DMS 273 (cell line): ENCODE measurements around the gene NSUN2.
"Not testable (repeated sequence)": the region's sequence is repeated elsewhere in the genome, so short reads cannot be mapped to it uniquely, and the experiment has no call there.

ENCODE experiments used
- DNase-seq: peaks from one replicate; lab custom pipeline; 2025; ENCODE audit not compliant: unreplicated experiment; lab: John Stamatoyannopoulos, UW

Gene NSUN2

DNA sequence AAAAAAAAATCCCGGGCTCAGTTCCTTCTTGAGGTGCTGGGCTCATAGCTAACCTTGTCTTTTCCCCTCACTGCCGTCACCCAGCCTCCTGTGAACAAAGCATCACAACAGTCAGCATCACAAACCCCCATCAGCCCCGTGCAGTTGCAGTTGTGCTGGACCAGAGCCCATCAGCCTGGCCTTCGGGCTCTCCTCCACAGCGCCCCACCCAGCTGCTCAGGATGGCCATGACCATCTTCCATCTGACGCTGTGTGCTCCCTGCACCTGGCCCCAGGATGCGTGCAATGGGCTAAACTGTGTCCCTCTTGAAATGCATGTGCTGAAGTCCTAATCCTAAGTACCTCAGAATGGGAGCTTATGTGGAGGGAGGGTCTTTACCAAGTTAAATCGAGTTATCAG lies 48.1 kb downstream of the NSUN2 start:
- no peak for DNase-seq

GRCh38 chr5:6584101-6584645 lies 48.7 kb downstream of the NSUN2 start:
- no peak for DNase-seq

- DNase-seq = peak; percentile 78
Observed at GRCh38 chr5:6583049-6583880, 49.6 kb downstream of the NSUN2 start.

DNA sequence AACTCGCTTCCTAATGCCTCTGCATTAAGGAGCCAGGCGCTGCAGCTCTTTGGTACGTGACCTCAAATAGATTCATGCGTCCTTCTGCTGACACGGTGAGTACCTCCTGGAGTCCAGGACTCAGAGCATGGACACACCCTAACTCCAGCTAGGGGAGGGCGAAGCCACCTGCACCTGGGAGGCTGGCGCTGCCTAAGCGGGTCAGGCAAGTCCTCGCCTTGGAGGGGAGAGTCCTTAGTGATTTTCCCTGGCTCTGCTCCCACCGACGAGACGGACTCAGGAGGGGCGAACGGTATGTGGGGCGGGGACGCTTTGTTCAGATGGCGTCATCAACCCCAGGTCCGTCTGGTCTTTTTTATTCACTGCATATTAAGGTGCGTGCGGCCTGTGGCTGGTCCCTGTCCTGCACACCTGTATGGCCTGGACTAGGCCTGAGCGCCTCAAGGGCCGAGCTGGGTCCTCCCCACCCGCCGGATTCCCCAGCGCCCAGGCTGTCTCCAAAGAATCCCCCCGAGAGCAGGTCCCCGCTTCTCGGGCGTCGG lies 50.3 kb downstream of the NSUN2 start:
- DNase-seq = no peak

DNA sequence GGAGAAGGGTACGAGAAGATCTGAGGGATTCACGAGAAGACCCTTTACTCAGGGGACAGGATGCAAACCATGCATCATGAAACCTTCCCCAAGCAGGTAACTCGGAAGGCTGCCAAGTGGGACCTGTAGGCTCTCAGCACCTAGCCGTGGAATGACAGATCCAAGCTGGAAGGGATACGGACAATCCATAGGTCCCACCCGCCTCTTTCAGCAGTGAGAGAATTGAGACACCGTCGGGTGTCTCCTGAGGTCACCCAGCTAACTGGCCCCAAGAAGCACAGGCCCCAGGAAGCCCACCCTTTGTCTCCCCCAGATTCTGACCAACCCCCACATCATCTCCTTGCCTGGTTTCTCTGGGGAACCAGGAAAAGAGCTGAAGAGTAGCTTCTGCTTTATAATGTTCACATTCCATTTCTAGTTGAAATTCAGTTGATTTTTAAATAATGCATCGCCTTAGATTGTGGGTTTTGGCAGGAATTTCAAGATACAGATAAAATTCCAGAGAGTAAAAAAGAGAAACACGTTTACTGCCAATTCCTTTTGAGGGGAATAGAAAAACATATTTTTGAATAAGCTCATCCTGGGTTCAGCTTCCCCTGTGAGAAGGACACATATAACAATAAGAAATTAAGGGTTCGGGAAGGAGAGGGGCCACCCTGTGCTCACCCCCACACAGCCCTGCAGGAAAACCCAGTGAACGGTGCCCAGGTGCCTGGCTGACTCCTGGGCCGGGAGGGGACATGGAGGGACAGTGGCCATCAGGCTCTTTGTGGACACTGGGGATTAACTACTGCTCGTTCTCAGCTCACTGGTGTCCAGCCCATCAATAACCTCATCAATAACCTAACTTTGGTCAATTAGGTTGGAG lies 51.1 kb downstream of the NSUN2 start:
- DNase-seq = no peak

DNA sequence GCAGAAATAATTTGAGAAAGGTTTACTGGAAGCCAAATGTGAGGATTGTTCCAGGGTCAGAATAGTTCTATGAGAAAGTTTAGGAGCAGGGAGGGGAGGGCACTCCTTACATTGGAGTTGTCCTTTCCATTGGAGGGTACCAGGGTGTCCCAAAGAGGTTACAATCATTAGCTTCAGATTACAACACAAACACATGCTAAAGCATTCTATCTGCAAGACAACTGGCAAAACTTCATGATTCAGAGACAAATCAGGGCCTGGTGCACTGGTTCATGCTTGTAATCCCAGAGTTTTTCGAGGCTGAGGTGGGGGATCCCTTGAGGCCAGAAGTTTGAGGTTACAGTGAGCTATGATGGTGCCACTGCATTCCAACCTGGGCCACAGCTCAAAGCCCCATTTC lies 51.8 kb downstream of the NSUN2 start:
- no peak for DNase-seq

DNA sequence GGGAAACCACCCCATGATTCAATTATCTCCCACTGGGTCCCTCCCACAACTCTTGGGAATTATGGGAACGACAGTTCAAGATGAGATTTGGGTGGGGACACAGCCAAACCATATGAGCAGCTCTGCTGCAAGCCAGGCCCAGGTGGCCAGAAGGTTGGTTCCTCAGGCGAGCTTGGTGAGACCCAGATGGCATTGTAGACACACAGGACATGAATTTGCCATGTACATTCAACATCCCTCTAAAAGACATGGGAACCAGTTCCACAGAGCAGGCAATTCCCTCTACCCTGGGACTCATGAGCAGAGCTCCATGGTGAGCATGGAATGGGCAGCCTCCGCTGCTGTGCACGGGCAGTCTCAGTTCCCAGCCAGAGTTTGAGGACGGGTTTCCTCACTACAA lies 53.3 kb downstream of the NSUN2 start:
- DNase-seq = no peak

GRCh38 chr5:6578676-6579343 lies 54.0 kb downstream of the NSUN2 start:
- no peak for DNase-seq

DNA sequence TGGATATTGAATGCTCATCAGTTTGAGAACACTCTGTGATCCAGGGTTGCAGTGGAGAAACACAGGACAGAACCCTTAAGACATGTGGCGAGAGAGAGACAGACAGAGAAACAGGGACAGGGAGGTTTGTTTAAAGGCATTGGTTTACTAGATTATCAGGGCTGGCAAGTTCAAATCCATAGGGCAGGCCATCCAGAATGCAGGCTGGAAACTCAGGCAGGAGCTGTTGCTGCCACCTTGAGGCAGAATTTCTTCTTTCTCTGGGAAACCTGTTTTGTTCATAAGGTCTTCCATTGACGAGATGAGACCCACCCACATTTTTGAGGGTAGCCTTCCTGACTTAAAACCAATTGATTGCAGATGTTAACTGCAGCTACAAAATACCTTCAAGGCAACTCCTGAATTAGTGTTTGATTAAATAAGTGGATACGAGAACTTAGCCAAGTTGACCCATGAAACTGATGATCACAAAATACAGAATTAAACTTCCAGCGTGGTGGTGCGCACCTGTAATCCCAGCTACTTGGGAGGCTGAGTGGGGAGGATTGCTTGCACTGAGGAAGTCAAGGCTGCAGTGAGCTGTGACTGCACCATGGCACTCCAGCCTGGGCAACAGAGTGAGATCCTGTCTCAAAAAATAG lies 55.9 kb downstream of the NSUN2 start:
- peak; percentile 78 for DNase-seq

DNA sequence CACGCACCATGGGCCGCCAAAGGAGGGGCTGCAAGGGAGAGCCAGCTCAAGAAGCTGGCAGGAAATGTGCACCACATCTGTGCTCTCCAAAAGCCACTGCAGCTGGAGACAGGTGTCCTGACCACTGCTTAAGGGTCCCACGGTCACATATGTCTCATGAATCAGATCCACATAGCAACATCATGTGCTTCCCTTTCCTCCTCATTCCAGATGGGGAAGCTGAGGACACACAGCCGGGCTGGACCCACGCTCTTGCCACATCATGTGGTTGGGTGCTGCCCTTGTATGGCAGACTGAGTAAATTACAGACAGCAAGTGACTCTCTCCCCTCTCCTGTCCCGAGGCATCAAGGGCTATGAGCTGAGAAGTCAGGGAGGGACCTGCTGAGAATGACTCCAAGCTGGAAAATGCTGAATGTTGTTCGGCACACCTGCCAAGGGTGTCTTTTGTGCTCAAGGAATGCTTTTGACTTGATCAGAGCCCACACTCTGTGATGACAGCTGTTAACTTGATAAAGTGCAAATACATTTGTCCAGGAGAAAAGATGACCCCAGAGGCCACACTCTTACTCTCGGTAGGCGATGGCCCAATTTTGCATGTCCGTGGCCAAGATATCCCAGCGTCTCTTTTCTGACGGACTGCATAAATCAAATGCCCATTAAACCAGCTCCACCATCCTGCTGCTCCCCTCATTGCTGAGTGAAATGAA lies 58.2 kb downstream of the NSUN2 start:
- no peak for DNase-seq

GRCh38 chr5:6574111-6574510 lies 58.7 kb downstream of the NSUN2 start:
- no peak for DNase-seq

- peak; percentile 13 for DNase-seq
Observed at GRCh38 chr5:6573651-6574101, 59.2 kb downstream of the NSUN2 start.

DNA sequence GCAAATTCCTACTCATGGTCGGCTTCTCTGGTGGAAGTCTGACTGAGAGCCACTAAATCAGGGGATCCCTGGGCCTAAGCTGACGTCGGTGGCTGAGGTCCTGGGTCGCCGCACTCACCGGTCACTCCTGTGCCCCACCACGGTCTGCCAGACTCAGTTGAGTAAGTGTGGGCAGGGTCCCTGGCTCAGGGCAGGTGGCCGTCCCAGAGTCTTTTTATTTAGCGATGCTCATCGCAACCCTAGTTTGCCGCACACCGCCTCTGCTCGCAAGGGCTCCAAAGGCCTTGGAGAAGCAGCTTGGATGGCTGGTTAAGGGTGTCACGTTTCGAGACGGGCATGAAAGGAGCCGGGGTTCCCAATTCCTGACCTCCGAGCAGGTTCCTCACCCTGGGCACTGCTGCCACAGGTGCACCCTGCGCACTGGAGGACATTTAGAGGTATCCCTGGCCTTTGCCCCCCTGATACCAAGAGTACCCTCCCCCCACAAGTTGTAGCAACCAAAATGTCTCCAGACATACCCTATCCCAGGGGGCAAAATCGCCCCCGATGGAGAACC lies 59.9 kb downstream of the NSUN2 start:
- no peak for DNase-seq

DNA sequence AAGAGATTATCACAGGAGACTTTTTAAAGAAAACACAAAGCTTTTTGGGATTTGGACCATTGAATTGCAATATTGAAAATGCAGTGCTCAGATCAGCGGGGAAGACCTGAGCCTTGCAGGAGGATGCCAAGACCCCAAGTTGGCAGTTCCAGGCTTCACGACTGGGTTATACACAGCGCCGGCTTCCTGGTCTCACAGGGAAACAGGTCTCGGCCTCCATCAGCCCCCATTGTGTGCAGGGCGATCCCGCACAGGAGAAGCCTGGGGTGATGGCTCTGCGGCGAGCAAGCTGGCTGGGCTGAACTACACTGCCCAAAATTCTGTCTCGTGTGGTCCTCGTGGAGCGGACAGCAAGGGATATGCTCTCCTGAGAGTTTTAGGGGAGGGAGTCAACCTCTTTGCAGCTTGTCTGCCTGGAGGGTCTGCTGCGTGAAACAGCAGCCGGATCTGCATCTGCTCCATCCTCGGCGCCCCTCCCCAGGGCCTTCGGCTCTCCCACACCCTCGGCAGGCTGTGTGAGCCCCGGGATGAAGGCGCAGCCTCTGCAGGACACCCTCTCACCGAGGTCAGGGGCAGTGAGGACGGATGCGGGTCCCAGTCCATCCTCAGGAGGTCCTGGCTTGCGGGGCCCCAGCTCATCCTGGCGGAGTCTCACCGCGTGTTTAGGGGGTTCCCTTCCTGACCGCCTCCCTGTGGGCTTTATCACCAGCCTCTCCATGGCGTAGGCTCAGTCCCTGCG lies 60.6 kb downstream of the NSUN2 start:
- DNase-seq = no peak

- DNase-seq = not testable (repeated sequence)
Observed at GRCh38 chr5:6571607-6572006, 61.2 kb downstream of the NSUN2 start.

DNA sequence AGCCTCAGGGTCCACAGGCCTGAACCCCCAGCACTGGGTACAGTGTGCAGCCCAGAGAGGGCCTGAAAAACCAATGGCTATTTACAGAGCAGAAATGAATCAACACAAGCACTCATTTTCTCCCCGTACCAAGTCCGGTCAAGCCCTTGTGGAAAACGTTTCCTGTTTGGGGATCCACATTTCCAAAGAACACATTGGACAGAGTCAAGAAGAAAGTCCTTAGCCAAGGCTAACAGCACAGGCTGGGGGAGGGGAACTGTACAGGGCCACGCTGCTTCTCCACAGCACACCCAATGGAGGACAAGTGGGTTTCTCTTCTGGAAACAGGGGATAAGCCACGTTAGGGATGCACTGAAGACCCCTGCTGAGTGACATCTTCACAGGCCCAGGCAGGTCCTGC lies 62.3 kb downstream of the NSUN2 start:
- DNase-seq = no peak

DNA sequence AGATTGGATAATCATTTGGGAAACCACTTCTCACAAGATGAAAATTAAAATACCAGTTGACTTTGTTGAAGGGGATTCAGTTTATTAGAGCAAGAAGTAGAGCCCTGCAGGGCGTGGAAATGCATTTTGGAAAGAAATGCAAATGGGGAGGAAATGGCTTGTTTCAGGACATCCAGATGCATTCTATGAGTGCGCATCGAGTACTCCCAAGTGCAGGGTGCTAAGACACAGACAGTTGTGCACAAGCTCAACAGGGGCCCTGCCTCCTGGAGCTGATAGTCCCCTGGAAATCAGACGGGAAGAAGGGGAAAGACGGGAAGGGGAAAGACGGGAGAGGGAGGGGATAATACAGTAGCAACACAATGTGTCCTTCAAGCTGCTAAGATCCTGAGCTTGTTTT lies 64.0 kb downstream of the NSUN2 start:
- no peak for DNase-seq

DNA sequence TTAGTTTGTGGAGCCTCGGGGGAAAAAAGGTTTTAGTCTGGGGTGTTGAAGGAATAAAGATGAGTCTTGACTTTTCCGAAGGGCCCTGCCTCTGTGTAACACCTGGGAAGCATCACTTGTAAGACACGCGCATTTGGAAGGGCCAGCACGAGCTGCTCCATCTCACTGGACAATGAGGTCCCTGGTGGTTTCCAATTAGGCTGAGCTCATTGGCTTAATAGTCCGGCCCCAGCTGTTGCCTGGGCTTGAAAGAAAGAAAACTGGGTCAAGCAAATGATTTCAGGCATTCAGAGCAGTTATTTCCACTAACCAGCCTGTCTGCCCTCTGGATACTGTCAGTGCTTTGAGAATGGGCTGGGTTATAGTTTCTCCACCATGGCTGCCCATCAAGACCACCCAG lies 64.5 kb downstream of the NSUN2 start:
- DNase-seq = no peak

DNA sequence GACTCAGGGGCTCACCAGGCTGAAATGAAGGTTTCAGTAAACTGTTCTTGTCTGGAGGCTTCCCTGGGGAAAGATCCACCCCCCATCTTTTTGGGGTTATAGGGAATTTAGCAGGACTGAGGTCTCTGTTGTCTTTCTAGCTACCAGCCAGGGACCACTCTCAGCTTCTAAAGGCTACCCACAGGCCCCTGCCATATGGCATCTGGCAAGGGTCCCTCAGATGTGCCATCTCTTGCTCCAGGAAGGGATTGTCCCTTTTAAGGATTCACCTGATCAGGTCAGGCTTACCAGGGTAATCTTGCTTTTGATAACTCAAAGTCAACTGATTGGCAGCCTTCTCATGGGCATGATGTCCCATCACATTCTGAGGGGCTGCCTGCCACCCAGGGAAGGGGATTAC lies 65.0 kb downstream of the NSUN2 start:
- no peak for DNase-seq
